Brain microvascular endothelial cell (primary cell): ENCODE data around the gene CDC123.
"Not testable (repeated sequence)": the region's sequence is repeated elsewhere in the genome, so short reads cannot be mapped to it uniquely, and the experiment has no call there.

ENCODE experiments used
- DNase-seq: peaks from one replicate; pipeline ENCODE4 v3.0.0-alpha.2; 2020
- H3K27ac ChIP-seq: fragments of 250-450 bp; sonication (Bioruptor Pico); 2 replicates; pipeline ENCODE4 v1.5.1; 2020; ENCODE audit warnings: mild to moderate bottlenecking, moderate library complexity
- H3K27me3 ChIP-seq: fragments of 250-450 bp; sonication (Bioruptor Pico); replicated peaks from 2 replicates; pipeline ENCODE4 v1.5.1; 2020; ENCODE audit warnings: mild to moderate bottlenecking
- H3K36me3 ChIP-seq: fragments of 250-450 bp; sonication (Bioruptor Pico); replicated peaks from 2 replicates; pipeline ENCODE4 v1.5.1; 2020; ENCODE audit warnings: mild to moderate bottlenecking
- H3K4me3 ChIP-seq: 2 replicates; pipeline ENCODE4 v1.5.1; 2011; ENCODE audit warnings: low read depth, mild to moderate bottlenecking, control low read depth, low read length, moderate library complexity
- in situ Hi-C: cut with HindIII; loops from 2 replicates; pipeline ENCODE4 v1.10.0; 2017; ENCODE audit warnings: low sequenced_read_pairs, low pct_ligation_motif_present
- TF ChIP-seq, protein P1 (sequence below): IDR thresholded peaks from 2 replicates; pipeline ENCODE4 v1.5.1; 2011; ENCODE audit warnings: low read depth, mild to moderate bottlenecking, moderate library complexity, low read length, control low read depth, inconsistent platforms; ENCODE audit errors: missing control alignments

The CDC123 gene

DNA sequence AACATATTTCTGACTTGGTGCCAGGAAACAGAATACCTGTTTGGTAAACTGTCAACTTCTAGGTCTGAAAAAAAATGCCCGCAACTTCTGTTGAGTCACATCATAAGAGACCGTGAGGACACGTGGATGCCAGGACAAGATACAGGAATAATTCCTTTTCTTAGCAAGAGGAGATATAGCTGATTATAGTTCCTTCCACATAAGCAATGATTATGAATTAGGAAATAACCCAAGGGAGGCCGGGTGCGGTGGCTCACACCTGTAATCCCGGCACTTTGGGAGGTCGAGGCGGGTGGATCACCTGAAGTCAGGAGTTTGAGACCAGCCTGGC, 75.2 kb downstream of the CDC123 start:
- TF ChIP-seq, protein P1, sequence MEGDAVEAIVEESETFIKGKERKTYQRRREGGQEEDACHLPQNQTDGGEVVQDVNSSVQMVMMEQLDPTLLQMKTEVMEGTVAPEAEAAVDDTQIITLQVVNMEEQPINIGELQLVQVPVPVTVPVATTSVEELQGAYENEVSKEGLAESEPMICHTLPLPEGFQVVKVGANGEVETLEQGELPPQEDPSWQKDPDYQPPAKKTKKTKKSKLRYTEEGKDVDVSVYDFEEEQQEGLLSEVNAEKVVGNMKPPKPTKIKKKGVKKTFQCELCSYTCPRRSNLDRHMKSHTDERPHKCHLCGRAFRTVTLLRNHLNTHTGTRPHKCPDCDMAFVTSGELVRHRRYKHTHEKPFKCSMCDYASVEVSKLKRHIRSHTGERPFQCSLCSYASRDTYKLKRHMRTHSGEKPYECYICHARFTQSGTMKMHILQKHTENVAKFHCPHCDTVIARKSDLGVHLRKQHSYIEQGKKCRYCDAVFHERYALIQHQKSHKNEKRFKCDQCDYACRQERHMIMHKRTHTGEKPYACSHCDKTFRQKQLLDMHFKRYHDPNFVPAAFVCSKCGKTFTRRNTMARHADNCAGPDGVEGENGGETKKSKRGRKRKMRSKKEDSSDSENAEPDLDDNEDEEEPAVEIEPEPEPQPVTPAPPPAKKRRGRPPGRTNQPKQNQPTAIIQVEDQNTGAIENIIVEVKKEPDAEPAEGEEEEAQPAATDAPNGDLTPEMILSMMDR: no peak
- Histone ChIP-seq H3K27ac (no peak overlapping the region), H3K4me3 (no peak overlapping the region), H3K27me3 (no peaks in the 10 kb centered on the region), H3K36me3 (no peaks in the 10 kb centered on the region)
- DNase-seq: no peak
- in situ Hi-C loops: loop anchor here (25.0 kb wide), 1 partner anchor 391 kb away; no protein-coding TSS in a partner anchor

DNA sequence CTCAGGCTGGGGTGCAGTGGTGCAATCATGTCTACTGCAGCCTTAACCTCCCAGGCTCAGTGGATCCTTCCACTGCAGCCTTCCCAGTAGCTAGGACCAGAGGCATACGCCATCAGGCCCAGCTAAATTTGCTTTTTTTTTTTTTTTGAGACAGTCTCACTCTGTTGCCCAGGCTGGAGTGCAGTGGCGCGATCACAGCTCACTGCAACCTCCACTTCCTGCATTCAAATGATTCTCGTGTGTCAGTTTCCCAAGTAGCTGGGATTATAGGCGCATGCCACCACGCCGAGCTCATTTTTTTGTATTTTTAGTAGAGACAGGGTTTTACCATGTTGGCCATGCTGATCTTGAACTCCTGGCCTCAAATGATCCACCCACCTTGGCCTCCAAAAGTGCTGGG, 81.9 kb downstream of the CDC123 start:
- H3K27ac ChIP-seq, H3K27me3 ChIP-seq, H3K4me3 ChIP-seq, H3K36me3 ChIP-seq, in situ Hi-C loops, DNase-seq: not testable (repeated sequence)

DNA sequence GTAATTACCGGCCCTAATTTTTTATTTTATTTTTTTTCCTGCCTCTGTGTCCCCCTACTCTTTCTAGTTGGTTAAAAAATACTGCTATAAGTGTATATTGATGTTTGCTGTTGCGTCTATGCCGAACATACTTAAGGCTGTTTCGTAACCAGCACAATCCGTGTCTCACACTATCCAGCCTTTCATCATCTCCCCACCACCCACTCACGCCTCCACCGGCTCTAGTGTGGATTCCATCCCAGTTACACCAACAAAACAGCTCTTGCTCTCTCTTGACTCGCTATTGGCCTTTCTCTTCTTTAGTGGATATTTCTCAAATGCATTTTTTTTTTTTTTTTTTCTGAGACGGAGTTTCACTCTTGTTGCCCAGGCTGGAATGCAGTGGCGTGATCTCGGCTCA, 83.3 kb downstream of the CDC123 start:
- Histone ChIP-seq H3K27me3 (no peaks in the 10 kb centered on the region), H3K4me3 (no peak overlapping the region), H3K27ac (no peak overlapping the region), H3K36me3 (no peaks in the 10 kb centered on the region)
- TF ChIP-seq, protein P1: no peak
- in situ Hi-C loops: no loop called here
- DNase-seq: peak; percentile 9

DNA sequence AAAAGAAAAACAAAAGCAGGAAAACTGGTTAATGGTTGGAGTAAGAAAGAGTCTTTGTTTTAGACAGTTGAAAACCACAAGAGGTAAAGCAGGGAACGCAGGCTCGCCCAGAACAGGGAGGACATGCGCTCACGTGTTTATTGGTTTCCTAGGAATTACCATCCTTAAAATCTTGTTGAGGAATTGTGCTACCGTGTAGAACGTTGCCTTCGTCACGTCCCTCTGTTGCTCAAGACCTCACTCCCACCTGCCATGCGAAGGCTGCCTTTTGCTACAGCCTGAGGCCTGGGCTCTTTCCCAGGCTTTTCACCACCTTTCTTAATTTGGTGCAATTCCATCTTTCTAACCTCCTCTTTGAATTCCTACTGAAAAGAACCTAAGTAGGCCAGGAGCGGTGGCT, 91.8 kb downstream of the CDC123 start:
- TF ChIP-seq, protein P1: no peak
- no peaks in the 10 kb centered on the region for H3K36me3 ChIP-seq
- in situ Hi-C loops: no loop called here
- H3K4me3 ChIP-seq: no peak overlapping the region
- no peaks in the 10 kb centered on the region for H3K27me3 ChIP-seq
- no peak overlapping the region for H3K27ac ChIP-seq
- no peak for DNase-seq

DNA sequence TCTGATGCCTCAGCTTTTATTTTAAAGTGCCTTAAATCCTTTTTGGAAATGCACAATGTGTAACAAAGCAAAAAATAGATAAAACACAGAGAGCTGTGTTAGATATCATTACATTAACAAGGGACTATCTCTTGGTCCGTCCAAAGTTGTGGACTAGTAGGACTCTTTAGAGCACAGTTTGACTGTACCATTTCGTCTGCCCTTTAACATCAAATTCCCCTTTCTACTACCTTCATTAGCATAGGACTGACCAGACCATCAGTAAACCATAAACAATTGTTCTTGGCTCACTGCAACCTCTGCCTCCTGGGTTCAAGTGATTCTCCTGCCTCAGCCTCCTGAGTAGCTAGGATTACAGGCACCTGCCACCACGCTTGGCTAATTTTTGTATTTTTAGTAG, 101.8 kb downstream of the CDC123 start:
- DNase-seq, H3K4me3 ChIP-seq, H3K27me3 ChIP-seq, in situ Hi-C loops, H3K27ac ChIP-seq, H3K36me3 ChIP-seq: not testable (repeated sequence)

DNA sequence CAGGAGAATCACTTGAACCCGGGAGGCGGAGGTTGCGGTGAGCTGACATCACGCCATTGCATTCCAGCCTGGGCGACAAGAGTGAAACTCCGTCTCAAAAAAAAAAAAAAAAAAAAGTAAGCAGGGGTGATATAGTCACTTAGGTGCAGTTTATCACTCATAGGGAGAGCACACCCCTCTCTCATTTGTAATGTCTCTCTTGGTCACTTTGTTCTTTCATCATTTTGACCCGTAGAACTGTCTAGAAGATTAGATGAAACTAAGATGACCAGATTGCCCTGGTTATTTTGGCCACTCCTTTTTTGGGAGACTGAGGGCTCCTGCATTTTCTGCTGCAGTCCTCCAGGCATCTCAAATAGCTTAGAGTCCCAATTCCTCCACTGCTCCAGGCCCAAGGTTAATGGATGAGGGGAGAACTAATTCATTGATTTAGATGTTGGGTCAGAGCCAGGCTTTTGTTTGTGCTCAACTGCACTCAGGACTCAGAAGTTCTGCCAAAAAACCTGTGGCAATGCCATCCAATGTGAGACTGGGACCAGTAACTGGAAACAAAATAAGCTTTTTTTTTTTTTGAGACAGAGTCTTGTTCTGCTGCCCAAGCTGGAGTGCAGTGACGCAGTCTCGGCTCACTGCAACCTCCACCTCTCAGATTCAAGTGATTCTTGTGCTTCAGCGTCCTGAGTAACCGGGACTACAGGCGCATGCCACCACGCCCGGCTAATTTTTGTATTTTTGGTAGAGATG, 103.4 kb downstream of the CDC123 start:
- Histone ChIP-seq H3K27ac (no peak overlapping the region), H3K27me3 (no peaks in the 10 kb centered on the region), H3K36me3 (no peaks in the 10 kb centered on the region), H3K4me3 (no peak overlapping the region)
- in situ Hi-C loops: no loop called here
- no peak for DNase-seq
- TF ChIP-seq, protein P1: no peak
